Measurements from ENCODE around the gene NFATC1.

DNA sequence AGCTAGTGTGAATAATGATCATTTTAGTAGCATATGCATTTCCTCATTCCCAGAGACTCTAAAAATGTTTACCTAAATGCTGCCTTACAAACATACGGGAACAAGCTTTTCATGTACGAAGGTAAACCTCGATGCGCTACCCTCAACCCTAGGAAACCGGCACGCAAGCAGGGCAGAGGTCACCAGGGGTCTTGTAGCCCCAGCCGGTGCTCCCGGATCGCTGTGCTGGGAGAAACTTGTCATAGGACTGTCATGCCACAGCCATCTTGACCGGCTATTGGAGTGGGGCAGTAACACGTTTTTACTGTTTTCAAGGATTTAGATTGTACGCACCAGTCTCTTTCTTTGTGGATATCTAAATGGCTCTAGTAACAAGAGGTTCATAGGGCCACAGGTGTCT is 34.8 kb upstream of the NFATC1 start:
- TF ChIP-seq, protein P1, sequence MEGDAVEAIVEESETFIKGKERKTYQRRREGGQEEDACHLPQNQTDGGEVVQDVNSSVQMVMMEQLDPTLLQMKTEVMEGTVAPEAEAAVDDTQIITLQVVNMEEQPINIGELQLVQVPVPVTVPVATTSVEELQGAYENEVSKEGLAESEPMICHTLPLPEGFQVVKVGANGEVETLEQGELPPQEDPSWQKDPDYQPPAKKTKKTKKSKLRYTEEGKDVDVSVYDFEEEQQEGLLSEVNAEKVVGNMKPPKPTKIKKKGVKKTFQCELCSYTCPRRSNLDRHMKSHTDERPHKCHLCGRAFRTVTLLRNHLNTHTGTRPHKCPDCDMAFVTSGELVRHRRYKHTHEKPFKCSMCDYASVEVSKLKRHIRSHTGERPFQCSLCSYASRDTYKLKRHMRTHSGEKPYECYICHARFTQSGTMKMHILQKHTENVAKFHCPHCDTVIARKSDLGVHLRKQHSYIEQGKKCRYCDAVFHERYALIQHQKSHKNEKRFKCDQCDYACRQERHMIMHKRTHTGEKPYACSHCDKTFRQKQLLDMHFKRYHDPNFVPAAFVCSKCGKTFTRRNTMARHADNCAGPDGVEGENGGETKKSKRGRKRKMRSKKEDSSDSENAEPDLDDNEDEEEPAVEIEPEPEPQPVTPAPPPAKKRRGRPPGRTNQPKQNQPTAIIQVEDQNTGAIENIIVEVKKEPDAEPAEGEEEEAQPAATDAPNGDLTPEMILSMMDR (IDR thresholded peaks at IDR 0.05), result no peak
- TF ChIP-seq POLR2AphosphoS5 (IDR thresholded peaks at IDR 0.05; ENCODE audit: low read depth, low read length), result no peak
- TF ChIP-seq, protein P2, sequence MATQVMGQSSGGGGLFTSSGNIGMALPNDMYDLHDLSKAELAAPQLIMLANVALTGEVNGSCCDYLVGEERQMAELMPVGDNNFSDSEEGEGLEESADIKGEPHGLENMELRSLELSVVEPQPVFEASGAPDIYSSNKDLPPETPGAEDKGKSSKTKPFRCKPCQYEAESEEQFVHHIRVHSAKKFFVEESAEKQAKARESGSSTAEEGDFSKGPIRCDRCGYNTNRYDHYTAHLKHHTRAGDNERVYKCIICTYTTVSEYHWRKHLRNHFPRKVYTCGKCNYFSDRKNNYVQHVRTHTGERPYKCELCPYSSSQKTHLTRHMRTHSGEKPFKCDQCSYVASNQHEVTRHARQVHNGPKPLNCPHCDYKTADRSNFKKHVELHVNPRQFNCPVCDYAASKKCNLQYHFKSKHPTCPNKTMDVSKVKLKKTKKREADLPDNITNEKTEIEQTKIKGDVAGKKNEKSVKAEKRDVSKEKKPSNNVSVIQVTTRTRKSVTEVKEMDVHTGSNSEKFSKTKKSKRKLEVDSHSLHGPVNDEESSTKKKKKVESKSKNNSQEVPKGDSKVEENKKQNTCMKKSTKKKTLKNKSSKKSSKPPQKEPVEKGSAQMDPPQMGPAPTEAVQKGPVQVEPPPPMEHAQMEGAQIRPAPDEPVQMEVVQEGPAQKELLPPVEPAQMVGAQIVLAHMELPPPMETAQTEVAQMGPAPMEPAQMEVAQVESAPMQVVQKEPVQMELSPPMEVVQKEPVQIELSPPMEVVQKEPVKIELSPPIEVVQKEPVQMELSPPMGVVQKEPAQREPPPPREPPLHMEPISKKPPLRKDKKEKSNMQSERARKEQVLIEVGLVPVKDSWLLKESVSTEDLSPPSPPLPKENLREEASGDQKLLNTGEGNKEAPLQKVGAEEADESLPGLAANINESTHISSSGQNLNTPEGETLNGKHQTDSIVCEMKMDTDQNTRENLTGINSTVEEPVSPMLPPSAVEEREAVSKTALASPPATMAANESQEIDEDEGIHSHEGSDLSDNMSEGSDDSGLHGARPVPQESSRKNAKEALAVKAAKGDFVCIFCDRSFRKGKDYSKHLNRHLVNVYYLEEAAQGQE (IDR thresholded peaks at IDR 0.05; ENCODE audit: low read depth, low read length), result no peak
- TF ChIP-seq, protein P3, sequence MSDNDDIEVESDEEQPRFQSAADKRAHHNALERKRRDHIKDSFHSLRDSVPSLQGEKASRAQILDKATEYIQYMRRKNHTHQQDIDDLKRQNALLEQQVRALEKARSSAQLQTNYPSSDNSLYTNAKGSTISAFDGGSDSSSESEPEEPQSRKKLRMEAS (IDR thresholded peaks at IDR 0.05; ENCODE audit: low read depth), result no peak
- TF ChIP-seq SIN3A (IDR thresholded peaks at IDR 0.05; ENCODE audit: borderline replicate concordance, low read depth, low read length), result no peak
- TF ChIP-seq RFX5 (IDR thresholded peaks at IDR 0.05; ENCODE audit: low read length), result no peak
- no peak for TF ChIP-seq EZH2phosphoT487 (IDR thresholded peaks at IDR 0.05; ENCODE audit: borderline replicate concordance, low read depth)
- TF ChIP-seq SMC3 (IDR thresholded peaks at IDR 0.05; ENCODE audit: low read depth, low read length), result no peak
- TF ChIP-seq EP300 (IDR thresholded peaks at IDR 0.05; ENCODE audit: borderline replicate concordance in 1 of 2, low read depth in 1 of 2, low read length in 1 of 2), result no peak
- TF ChIP-seq CHD2 (IDR thresholded peaks at IDR 0.05; ENCODE audit: low read length, partially characterized antibody), result no peak
